Astrocyte (in vitro differentiated cells and primary cell): ENCODE data around the gene CLEC3B. TPM values are rescaled to one million over a fixed set of nuclear protein-coding genes. Genes with fewer than 3 reads are reported as not detected.

ENCODE experiments used
- DNase-seq: peaks from one replicate; pipeline ENCODE4 v3.0.0-alpha.2; 2010; ENCODE audit warnings: low read depth
- FAIRE-seq: peaks from 2 replicates; lab custom pipeline; 2011; peaks lifted over from hg19 to GRCh38; lab: Jason Lieb, UNC
- H2AFZ ChIP-seq: 2 replicates; pipeline ENCODE4 v1.6.0; 2012; ENCODE audit warnings: low read depth, low read length, inconsistent platforms
- H3K27ac ChIP-seq: 2 replicates; pipeline ENCODE4 v1.5.1; 2011; ENCODE audit warnings: low read depth, low read length, inconsistent platforms
- H3K27me3 ChIP-seq: 2 replicates; pipeline ENCODE4 v1.6.0; 2011; ENCODE audit warnings: low read length, inconsistent platforms; ENCODE audit not compliant: insufficient read depth
- H3K36me3 ChIP-seq: 2 replicates; pipeline ENCODE4 v1.5.1; 2011; ENCODE audit warnings: low read length, inconsistent platforms; ENCODE audit not compliant: insufficient read depth
- H3K4me1 ChIP-seq: 2 replicates; pipeline ENCODE4 v1.5.1; 2011; ENCODE audit warnings: low read length, inconsistent platforms; ENCODE audit not compliant: insufficient read depth
- H3K4me2 ChIP-seq: 2 replicates; pipeline ENCODE4 v1.6.0; 2012; ENCODE audit warnings: low read length, inconsistent platforms
- H3K4me3 ChIP-seq: 2 replicates; pipeline ENCODE4 v1.5.1; 2011; ENCODE audit warnings: low read depth, mild to moderate bottlenecking, low read length, inconsistent platforms; ENCODE audit not compliant: insufficient read depth
- H3K79me2 ChIP-seq: 2 replicates; pipeline ENCODE4 v1.6.0; 2012; ENCODE audit warnings: mild to moderate bottlenecking, low read length, inconsistent platforms; ENCODE audit not compliant: insufficient read depth
- H3K9ac ChIP-seq: 2 replicates; pipeline ENCODE4 v1.6.0; 2012; ENCODE audit warnings: mild to moderate bottlenecking, low read length, inconsistent platforms
- H3K9me3 ChIP-seq: 2 replicates; pipeline ENCODE4 v1.5.1; 2012; ENCODE audit warnings: low read depth, mild to moderate bottlenecking, low read length, inconsistent platforms; ENCODE audit not compliant: insufficient read depth
- H4K20me1 ChIP-seq: 2 replicates; pipeline ENCODE4 v1.6.0; 2012; ENCODE audit warnings: low read length, inconsistent platforms; ENCODE audit not compliant: insufficient read depth
- H3K27ac Mint-ChIP-seq: one replicate; pipeline ENCODE4 v1.8.0; 2021; ENCODE audit warnings: mild to moderate bottlenecking, mixed read lengths; ENCODE audit not compliant: unreplicated experiment
- H3K27me3 Mint-ChIP-seq: one replicate; pipeline ENCODE4 v1.8.0; 2021; ENCODE audit warnings: low read depth, mixed read lengths; ENCODE audit not compliant: unreplicated experiment
- H3K36me3 Mint-ChIP-seq: one replicate; pipeline ENCODE4 v1.8.0; 2021; ENCODE audit warnings: low read depth, mixed read lengths; ENCODE audit not compliant: unreplicated experiment
- H3K4me1 Mint-ChIP-seq: one replicate; pipeline ENCODE4 v1.8.0; 2021; ENCODE audit warnings: low read depth, mixed read lengths; ENCODE audit not compliant: unreplicated experiment
- H3K4me3 Mint-ChIP-seq: one replicate; pipeline ENCODE4 v1.8.0; 2021; ENCODE audit warnings: mild to moderate bottlenecking, moderate library complexity, mixed read lengths; ENCODE audit not compliant: unreplicated experiment
- H3K9me3 Mint-ChIP-seq: one replicate; pipeline ENCODE4 v1.8.0; 2021; ENCODE audit warnings: mild to moderate bottlenecking, mixed read lengths; ENCODE audit not compliant: unreplicated experiment
- EZH2 ChIP-seq: IDR thresholded peaks from 2 replicates; pipeline ENCODE4 v1.6.1; 2012; ENCODE audit warnings: mild to moderate bottlenecking, low read length, inconsistent platforms; ENCODE audit not compliant: insufficient read depth
- total RNA-seq: library from RNA; stranded (reverse); gene quantifications from 2 replicates; pipeline ENCODE4 v1.2.1, GENCODE V29; 2021
- TF ChIP-seq, protein P1 (sequence below): IDR thresholded peaks from 2 replicates; pipeline ENCODE4 v1.5.1; 2011; ENCODE audit warnings: low read depth, mild to moderate bottlenecking, inconsistent platforms, low read length, moderate library complexity; ENCODE audit not compliant: insufficient read depth

Gene CLEC3B
- total RNA-seq, 1 donor from 2014 or later = 0.32 TPM

DNA sequence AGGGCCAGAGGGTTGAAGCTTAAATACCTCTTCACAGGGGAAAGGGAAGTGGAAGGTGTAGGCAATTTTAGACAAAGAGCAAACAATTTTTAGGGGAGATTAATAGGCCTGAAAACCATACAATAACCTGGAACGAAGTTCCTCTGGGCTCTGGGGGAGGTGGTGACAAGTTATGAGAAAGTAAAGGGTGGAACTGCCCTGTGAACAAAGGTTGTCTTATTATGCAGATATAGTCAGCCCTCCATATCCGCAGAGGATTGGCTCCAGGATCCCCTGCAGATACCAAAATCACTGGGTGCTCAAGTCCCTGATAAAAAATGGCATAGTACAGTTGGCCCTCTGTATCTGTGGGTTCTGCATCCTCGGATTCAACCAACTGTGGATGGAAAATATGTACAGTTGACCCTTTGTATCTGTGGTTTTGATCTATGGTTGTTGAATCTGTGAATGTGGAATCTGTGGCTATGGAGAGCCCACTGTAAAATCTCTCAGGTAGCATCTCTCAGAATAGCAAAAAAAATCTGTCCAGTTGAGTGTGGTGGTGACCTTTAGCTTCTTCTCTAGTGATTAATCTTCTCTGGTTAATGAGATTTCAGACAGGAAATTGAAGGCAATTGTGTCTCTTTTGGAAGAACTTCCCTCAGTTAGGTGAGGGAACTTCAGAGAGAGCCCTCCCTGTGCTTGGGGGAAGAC lies 40.2 kb downstream of the CLEC3B start:
- peak; percentile 23 for FAIRE-seq
- Histone ChIP-seq H3K36me3 (no peaks in the 10 kb centered on the region), H2AFZ (no peak overlapping the region), H3K4me3 (no peak overlapping the region), H3K79me2 (no peaks in the 10 kb centered on the region), H3K27me3 (no peaks in the 10 kb centered on the region), H4K20me1 (no peaks in the 10 kb centered on the region), H3K4me2 (no peak overlapping the region), H3K9me3 (no peaks in the 10 kb centered on the region), H3K27ac (no peak overlapping the region), H3K4me1 (peaks cover 31% of the 10 kb centered on the region), H3K9ac (no peak overlapping the region)
- peaks cover 2% of the 10 kb centered on the region for H3K27me3 Mint-ChIP-seq
- H3K27ac Mint-ChIP-seq = no peak overlapping the region
- no peaks in the 10 kb centered on the region for H3K9me3 Mint-ChIP-seq
- H3K4me3 Mint-ChIP-seq = no peak overlapping the region
- peaks cover 20% of the 10 kb centered on the region for H3K4me1 Mint-ChIP-seq
- TF ChIP-seq, protein P1, sequence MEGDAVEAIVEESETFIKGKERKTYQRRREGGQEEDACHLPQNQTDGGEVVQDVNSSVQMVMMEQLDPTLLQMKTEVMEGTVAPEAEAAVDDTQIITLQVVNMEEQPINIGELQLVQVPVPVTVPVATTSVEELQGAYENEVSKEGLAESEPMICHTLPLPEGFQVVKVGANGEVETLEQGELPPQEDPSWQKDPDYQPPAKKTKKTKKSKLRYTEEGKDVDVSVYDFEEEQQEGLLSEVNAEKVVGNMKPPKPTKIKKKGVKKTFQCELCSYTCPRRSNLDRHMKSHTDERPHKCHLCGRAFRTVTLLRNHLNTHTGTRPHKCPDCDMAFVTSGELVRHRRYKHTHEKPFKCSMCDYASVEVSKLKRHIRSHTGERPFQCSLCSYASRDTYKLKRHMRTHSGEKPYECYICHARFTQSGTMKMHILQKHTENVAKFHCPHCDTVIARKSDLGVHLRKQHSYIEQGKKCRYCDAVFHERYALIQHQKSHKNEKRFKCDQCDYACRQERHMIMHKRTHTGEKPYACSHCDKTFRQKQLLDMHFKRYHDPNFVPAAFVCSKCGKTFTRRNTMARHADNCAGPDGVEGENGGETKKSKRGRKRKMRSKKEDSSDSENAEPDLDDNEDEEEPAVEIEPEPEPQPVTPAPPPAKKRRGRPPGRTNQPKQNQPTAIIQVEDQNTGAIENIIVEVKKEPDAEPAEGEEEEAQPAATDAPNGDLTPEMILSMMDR = no peak
- no peak for TF ChIP-seq EZH2
- peak; percentile 55 for DNase-seq
- H3K36me3 Mint-ChIP-seq = no peaks in the 10 kb centered on the region

DNA sequence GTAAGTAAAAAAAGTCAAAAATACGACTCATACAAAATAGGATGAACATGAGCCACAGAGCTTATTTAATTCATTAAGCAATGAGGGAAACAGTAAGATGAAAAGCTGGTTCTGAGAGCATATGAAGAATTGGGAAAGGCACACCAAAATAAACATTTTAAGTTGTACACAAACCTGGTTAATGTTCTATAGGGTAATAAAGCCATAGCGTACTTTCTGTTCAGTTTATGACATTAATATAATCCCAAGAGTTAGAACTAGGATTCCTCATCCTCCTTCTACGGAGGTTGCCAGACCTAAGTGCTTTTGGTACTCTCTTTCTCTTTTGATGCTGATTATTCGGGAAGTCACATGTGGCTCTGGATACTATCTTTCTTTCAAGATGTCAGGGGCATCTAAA lies 41.4 kb downstream of the CLEC3B start:
- H3K9me3 Mint-ChIP-seq = no peaks in the 10 kb centered on the region

More for the DNA sequence above, 41.4 kb downstream of the CLEC3B start:
- FAIRE-seq (peak; percentile 23), DNase-seq (no peak)
- Mint-ChIP-seq H3K27ac (no peak overlapping the region), H3K4me1 (peaks cover 20% of the 10 kb centered on the region), H3K36me3 (no peaks in the 10 kb centered on the region), H3K27me3 (peaks cover 2% of the 10 kb centered on the region), H3K4me3 (no peak overlapping the region)
- Histone ChIP-seq H2AFZ (no peak overlapping the region), H3K4me2 (no peak overlapping the region), H3K27me3 (no peaks in the 10 kb centered on the region), H3K4me3 (no peak overlapping the region), H3K9me3 (no peaks in the 10 kb centered on the region), H3K79me2 (no peaks in the 10 kb centered on the region), H3K27ac (no peak overlapping the region), H3K9ac (no peak overlapping the region), H3K36me3 (no peaks in the 10 kb centered on the region), H3K4me1 (peaks cover 31% of the 10 kb centered on the region), H4K20me1 (no peaks in the 10 kb centered on the region)
- TF ChIP-seq, protein P1 = no peak
- no peak for TF ChIP-seq EZH2
